ENCODE measurements around the gene MBTPS2.

DNA sequence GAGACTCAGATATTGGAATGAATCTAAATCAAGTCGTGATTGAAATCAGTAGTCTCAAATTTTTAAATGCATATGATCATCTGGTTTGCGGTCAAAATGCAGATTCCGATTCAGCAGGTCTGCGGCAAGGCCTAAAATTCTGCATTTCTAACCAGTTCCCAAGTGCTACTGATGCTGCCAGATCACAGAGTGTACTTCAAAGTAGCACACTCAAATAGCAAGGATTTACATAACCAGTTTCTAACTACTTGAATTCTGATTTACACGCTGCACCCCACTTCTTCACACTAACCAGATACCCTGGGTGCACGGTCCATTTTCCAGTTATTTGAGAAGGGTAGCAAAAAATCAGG, 752 bp downstream of the MBTPS2 start:
- TF ChIP-seq, protein P1, sequence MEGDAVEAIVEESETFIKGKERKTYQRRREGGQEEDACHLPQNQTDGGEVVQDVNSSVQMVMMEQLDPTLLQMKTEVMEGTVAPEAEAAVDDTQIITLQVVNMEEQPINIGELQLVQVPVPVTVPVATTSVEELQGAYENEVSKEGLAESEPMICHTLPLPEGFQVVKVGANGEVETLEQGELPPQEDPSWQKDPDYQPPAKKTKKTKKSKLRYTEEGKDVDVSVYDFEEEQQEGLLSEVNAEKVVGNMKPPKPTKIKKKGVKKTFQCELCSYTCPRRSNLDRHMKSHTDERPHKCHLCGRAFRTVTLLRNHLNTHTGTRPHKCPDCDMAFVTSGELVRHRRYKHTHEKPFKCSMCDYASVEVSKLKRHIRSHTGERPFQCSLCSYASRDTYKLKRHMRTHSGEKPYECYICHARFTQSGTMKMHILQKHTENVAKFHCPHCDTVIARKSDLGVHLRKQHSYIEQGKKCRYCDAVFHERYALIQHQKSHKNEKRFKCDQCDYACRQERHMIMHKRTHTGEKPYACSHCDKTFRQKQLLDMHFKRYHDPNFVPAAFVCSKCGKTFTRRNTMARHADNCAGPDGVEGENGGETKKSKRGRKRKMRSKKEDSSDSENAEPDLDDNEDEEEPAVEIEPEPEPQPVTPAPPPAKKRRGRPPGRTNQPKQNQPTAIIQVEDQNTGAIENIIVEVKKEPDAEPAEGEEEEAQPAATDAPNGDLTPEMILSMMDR (IDR thresholded peaks at IDR 0.05; ENCODE audit: low read depth, low read length, poor library complexity, severe bottlenecking): no peak
- TF ChIP-seq EZH2phosphoT487 (IDR thresholded peaks at IDR 0.05; ENCODE audit: borderline replicate concordance, low read length): no peak

All from DOHH2 (cell line).